Inflammatory macrophage (primary cell): ENCODE data around the gene ARHGEF7.
"Not testable (repeated sequence)": the region's sequence is repeated elsewhere in the genome, so short reads cannot be mapped to it uniquely, and the experiment has no call there.

Experiments
- DNase-seq, 2 donors: peaks; one replicate each; pipeline ENCODE4 v3.0.0-alpha.2; 2020 to 2022
- total RNA-seq, 18 experiments: gene quantifications; one replicate each; lab custom pipeline; 2026; ENCODE audit warnings: mixed read lengths in 6 of 18, inconsistent platforms in 2 of 18; lab: John Stamatoyannopoulos, UW

Gene ARHGEF7
- 47.2 to 76.1 (median 56.2) reads per million in 18 experiments for total RNA-seq

GRCh38 chr13:111115061-111115964, at the start of gene ARHGEF7:
ARHGEF7 (plus strand) TSS chr13:111115310; CDS start chr13:111115527, 217 bp downstream.
- DNase-seq, result no peak

GRCh38 chr13:111065698-111066097, 49.4 kb upstream of the ARHGEF7 start:
- no peak for DNase-seq

- DNase-seq, result no peak
Measured at GRCh38 chr13:111066544-111066943, 48.6 kb upstream of the ARHGEF7 start.

- no peak for DNase-seq
Measured at GRCh38 chr13:111068009-111068350, 47.1 kb upstream of the ARHGEF7 start.

- peak in 1 of 2 donors; percentile 3 for DNase-seq
Measured at GRCh38 chr13:111071120-111071519, 44.0 kb upstream of the ARHGEF7 start.

GRCh38 chr13:111071526-111071925, 43.6 kb upstream of the ARHGEF7 start:
- DNase-seq, result not testable (repeated sequence)

- DNase-seq, result no peak
Measured at GRCh38 chr13:111074826-111075225, 40.3 kb upstream of the ARHGEF7 start.

GRCh38 chr13:111076155-111077013, 38.7 kb upstream of the ARHGEF7 start:
- DNase-seq, result no peak

- no peak for DNase-seq
Measured at GRCh38 chr13:111079375-111079774, 35.7 kb upstream of the ARHGEF7 start.

- no peak for DNase-seq
Measured at GRCh38 chr13:111080642-111081041, 34.5 kb upstream of the ARHGEF7 start.

- no peak for DNase-seq
Measured at GRCh38 chr13:111082240-111082639, 32.9 kb upstream of the ARHGEF7 start.

GRCh38 chr13:111082769-111083168, 32.3 kb upstream of the ARHGEF7 start:
- not testable (repeated sequence) for DNase-seq

GRCh38 chr13:111083693-111084092, 31.4 kb upstream of the ARHGEF7 start:
- not testable (repeated sequence) for DNase-seq

- DNase-seq, result no peak
Measured at GRCh38 chr13:111090169-111090568, 24.9 kb upstream of the ARHGEF7 start.

- no peak for DNase-seq
Measured at GRCh38 chr13:111092685-111093084, 22.4 kb upstream of the ARHGEF7 start.

- no peak for DNase-seq
Measured at GRCh38 chr13:111093136-111093535, 22.0 kb upstream of the ARHGEF7 start.

- no peak for DNase-seq
Measured at GRCh38 chr13:111093634-111094033, 21.5 kb upstream of the ARHGEF7 start.

GRCh38 chr13:111095031-111095840, 19.9 kb upstream of the ARHGEF7 start:
- no peak for DNase-seq

- no peak for DNase-seq
Measured at GRCh38 chr13:111095911-111096501, 19.1 kb upstream of the ARHGEF7 start.

GRCh38 chr13:111099290-111099689, 15.8 kb upstream of the ARHGEF7 start:
- no peak for DNase-seq

GRCh38 chr13:111110054-111110453, 5.1 kb upstream of the ARHGEF7 start:
- no peak for DNase-seq

GRCh38 chr13:111111376-111111937, 3.7 kb upstream of the ARHGEF7 start:
- DNase-seq, result no peak
